ENCODE data around the gene HIGD2A.

DNA sequence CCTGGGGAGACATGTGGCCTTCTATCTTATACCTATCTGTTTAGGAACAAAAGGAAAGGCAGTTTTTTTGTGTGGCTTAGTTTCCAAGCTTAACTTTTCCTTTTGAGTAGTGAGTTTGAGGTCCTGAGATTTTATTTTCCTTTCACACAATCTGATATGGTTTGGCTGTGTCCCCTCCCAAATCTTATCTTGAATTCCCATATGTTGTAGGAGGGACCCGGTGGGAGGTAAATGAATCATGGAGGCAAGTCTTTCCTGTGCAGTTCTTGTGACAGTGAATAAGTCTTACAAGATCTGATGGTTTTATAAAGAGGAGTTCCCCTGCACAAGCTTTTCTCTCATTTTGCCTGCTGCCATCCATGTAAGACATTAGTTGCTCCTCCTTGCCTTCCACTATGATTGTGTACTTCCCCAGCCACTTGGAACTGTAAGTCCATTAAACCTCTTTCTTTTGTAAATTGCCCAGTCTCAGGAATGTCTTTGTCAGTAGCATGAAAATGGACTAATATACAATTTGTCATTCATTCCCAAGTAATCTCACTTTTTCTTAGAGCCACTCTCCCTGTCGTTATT lies 32.5 kb downstream of the HIGD2A start:
- TF ChIP-seq EP300 (IDR thresholded peaks at IDR 0.05; ENCODE audit: borderline replicate concordance in 1 of 2, control insufficient read depth in 1 of 2, low read depth in 2 of 2, low read length in 2 of 2) (no peak), POLR2AphosphoS5 (IDR thresholded peaks at IDR 0.05; ENCODE audit: low read length) (no peak), HDGF (IDR thresholded peaks at IDR 0.05) (no peak), RBBP5 (conservative IDR thresholded peaks at IDR 0.05) (no peak), POLR2A (IDR thresholded peaks at IDR 0.05; ENCODE audit: low read depth, low read length) (no peak)
- TF ChIP-seq, protein P1, sequence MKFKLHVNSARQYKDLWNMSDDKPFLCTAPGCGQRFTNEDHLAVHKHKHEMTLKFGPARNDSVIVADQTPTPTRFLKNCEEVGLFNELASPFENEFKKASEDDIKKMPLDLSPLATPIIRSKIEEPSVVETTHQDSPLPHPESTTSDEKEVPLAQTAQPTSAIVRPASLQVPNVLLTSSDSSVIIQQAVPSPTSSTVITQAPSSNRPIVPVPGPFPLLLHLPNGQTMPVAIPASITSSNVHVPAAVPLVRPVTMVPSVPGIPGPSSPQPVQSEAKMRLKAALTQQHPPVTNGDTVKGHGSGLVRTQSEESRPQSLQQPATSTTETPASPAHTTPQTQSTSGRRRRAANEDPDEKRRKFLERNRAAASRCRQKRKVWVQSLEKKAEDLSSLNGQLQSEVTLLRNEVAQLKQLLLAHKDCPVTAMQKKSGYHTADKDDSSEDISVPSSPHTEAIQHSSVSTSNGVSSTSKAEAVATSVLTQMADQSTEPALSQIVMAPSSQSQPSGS (IDR thresholded peaks at IDR 0.05; ENCODE audit: low read length), result no peak
